Hippocampal formation (tissue), 2 donors: ENCODE results near the gene FASTK.

Source experiments
- DNase-seq, 2 donors: peaks; one replicate each; lab custom pipeline; 2025; lab: John Stamatoyannopoulos, UW

The FASTK gene

GRCh38 chr7:151099486-151100211, 19.0 kb upstream of the FASTK start:
- DNase-seq: no peak

- no peak for DNase-seq
These were observed 15.3 kb upstream of the FASTK start for GRCh38 chr7:151095828-151096475.

DNA sequence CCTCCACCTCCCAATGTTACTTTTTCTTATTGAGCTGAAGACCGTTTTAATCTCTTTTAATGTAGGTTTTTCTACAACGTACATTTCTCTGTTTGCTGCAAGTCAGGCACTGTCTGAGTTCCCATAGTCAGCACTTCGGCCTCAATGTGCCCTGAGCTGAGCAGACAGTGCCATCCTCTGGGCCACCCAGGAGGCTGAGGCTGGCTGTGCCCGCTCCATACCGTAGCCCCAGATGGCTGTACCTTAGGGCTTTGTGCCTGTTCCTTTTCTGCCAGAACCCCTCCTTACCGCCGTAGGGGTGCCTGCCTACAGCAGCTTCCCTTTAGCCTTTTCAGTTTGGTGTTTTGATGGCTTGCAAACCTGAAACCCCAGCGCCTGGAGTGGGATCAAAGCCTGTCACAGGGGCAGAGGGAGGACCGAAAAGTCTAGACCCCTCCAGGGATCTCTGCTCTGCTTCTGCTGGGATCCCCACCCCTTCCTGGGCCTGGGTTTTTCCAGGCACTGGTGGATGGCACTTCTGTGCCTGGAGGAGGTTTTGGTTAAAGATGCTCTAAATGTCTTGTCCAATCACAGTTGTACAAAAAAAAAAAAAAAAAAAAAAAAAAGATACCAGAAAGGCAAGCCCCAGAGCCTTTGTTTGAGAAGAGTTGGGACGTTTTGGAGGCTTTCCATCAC, 14.7 kb upstream of the FASTK start:
- peak in 1 of 2 donors; percentile 9 for DNase-seq

DNA sequence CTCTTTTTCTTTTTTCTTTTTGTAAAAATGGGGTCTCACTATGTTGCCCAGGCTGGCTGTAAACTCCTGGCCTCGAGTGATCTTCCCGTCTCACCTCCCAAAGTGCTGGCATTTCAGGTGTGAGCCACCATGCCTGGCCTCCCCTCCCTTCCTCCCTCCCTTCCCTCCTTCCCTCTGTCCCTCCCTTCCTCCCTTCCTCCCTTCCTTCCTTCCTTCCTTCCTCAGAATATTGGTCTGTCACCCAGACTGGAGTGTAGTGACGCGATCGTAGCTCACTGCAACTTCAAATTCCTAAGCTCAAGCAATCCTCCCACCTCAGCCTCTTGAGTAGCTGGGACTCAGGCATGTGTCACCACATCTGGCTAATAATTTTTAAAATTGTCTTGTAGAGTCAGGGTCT, 14.1 kb upstream of the FASTK start:
- DNase-seq: no peak

GRCh38 chr7:151093748-151094147, 13.1 kb upstream of the FASTK start:
- DNase-seq: no peak

- DNase-seq: no peak
These were observed 11.4 kb upstream of the FASTK start for GRCh38 chr7:151091988-151092387.

GRCh38 chr7:151091431-151091830, 10.8 kb upstream of the FASTK start:
- DNase-seq: no peak

- no peak for DNase-seq
These were observed 10.4 kb upstream of the FASTK start for GRCh38 chr7:151091003-151091402.

DNA sequence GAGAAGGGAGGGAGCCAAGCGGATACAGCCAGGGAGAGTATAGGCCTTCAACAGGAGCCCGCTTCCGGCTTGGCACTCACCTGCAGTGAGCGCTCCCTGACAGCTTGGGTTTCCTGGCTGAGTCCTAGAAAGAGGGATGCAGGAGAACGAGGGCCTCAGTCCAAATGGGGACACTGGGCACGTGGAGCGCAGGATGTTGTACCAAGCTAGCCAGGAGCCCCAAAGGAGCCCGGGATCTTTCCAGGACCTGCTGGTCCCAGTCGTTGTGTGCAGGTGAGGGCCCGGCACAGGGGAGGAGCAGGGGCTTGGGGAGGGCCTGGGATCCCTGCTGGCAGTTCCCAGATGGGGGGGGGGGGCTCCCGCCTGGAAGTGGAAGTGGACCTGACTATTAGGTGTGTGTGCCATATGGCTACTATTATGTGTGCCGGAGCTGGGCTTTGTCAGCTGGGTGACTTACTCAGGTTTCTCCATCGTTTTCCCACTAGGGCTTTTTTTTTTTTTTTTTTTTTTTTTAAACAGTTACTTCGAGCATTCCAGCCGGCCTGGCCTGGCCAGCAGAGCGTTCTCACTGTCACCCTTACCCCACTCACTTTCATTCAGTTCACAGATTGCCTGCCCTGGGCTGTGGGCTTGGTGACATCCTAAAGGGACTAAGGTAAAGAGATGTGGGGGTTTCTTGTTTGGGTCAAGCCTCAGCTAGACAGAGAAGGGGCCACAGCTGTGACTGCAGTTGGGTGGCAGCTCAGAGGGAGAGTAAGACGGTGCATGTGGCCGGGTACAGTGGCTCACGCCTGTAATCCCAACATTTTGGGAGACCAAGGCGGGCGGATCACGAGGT, 9.5 kb upstream of the FASTK start:
- no peak for DNase-seq

GRCh38 chr7:151088856-151089699, 8.5 kb upstream of the FASTK start:
- DNase-seq: peak; percentile 27 to 31

DNA sequence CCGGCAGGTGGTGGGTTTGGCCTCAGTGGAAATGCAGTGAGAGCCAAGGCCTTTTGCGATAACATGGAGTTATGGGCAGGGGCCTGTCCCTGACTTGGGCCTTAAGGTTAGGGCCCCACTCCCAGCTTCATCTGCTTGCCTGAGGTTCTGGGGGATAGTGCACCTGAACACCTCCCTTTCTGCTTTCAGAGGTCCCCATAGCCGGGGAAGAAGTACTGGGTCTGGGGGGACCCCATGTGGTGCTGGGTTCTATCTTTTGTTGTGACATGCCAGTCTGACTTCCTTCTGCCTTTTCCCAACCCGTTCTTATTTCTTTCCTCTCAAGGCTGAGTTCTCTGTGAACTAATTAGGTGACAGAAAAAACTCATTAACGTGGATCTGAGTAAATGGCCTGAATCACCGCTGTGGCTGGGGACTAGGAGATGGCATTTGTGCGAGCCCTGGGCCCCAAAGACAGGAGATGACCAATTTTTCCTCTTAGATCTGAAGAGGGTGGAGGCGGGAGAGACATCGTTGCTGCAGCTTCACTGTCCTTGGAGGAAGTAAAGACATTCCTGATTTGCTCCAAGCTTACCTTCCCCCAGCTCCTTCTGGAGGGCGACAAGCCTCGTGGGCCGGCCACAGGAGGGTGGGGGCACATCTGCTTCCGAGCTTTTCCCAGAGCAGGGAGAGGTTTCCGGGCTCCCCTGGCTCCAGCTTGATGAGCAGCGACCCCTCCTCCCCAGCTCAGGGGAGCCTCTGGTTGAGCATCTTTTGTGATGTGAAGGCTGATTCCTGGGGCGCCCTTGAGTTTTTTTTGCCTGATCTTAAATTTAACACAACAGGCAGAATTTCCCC, 7.6 kb upstream of the FASTK start:
- DNase-seq: no peak

DNA sequence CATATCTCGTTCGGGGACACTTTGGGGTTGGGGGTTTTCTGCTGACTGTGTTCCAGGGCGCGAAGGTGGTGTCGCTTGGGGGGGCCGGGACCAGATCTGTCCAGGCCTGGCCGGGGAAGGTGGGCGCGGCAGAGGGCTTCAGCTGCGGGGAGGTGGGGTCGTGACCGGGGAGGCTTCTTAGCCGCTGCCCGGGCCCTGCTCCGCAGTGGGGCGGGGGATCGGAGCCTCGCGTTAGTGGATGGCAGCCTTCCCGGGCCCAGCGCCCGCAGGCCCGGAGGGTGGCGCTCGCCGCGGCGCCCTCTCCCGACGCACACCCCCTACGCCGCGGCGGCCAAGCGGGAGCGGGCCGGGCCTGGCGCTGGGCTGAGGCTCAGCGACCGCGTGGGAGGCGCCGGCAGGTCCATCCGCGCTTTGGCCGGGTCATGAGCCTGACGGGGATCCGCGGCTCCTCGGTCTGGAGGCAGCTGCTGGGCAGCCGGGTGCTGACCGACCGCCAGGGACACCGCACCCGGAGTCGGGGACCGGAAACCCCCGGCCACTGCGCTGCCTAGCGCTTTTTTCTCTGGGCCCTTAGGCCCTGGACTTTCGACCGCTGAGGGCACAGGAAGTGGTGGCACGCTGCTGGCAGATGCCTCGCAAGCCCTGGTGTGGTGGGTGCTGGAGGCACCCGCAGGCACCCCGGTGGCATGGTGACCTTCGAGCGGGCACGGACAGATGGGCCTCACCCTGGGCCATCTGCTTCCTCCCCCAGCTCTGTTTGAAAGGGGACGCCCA, 6.8 kb upstream of the FASTK start:
- peak; percentile 42 to 45 for DNase-seq

- DNase-seq: no peak
These were observed 6.2 kb upstream of the FASTK start for GRCh38 chr7:151086802-151087244.

GRCh38 chr7:151085691-151086620, 5.3 kb upstream of the FASTK start, which contains the start of gene AGAP3:
TSS of gene AGAP3 (plus strand) at chr7:151086475. CDS start at chr7:151086742, 267 bp downstream.
- DNase-seq: peak; percentile 82 to 90

GRCh38 chr7:151085329-151085690, 4.7 kb upstream of the FASTK start:
- DNase-seq: no peak

- DNase-seq: no peak
These were observed 3.2 kb upstream of the FASTK start for GRCh38 chr7:151083824-151084160.

DNA sequence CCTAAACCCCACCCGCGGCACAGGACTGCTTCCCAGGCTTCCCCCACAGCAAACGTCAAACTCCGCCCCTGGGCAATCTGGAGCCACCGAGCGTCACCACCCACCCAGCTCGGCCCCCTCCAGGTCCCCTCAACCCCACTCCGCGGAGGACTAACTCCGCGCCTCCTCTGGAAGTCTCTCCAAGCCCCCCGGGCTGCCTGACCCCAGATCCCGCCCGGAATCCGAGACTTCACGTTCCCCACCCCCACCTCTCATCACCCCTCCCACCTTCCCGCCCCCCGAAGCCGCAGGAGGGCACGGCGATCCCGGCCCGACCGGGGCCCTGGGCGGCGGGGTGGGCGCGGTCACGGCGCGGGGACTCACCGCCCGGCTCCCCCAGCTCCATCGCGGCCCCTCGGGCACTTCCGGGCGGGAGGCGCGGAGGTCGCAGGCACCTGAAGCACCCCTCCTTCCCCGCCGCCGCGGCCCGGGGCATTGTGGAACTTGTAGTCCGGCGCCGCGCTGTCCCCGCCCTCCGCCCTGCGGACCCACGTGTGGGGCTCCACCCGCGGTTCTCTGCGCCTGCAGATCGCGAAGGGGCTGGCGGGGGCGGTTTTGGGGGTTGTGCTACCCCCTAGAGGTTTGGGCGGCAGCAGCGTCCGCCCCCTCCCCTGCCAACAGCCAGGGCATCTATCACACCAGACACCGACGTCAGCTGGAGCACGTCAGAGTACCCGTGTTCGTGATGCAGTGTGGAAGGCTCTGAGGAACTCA, 2.6 kb upstream of the FASTK start, which contains the start of gene TMUB1:
TSS of gene TMUB1 (minus strand) at position 423 of the 753 bp plus-strand sequence. CDS start 930 bp downstream, outside the sequence.
- DNase-seq: peak; percentile 32 to 71
